Omental fat pad (tissue), 4 donors: ENCODE results near the gene CDKN1A. TPM values are rescaled to one million over a fixed set of nuclear protein-coding genes. Genes with fewer than 3 reads are reported as not detected.

Experiments
- ATAC-seq: fragments of 150-250 bp; one replicate; pipeline ENCODE4 v1.9.1; 2016; ENCODE audit warnings: mild to moderate bottlenecking, moderate library complexity; ENCODE audit not compliant: low FRiP score
- DNase-seq: peaks from one replicate; pipeline ENCODE4 v3.0.0-alpha.2; 2019; ENCODE audit warnings: low spot score
- CTCF ChIP-seq, 3 donors: fragments of 450-650 bp; IDR thresholded peaks; one replicate each; pipeline ENCODE4 v1.5.1; 2016 to 2017; ENCODE audit warnings: antibody characterized with exemption in 3 of 3, mild to moderate bottlenecking in 3 of 3, moderate library complexity in 2 of 3
- total RNA-seq, 4 donors: library from RNA; depleted of rRNA; stranded (reverse); fragments of >200 nt; gene quantifications; one replicate each; pipeline ENCODE4 v1.1.0, GENCODE V29; 2016

The CDKN1A gene
- total RNA-seq, 4 donors from 2014 or later, result 126 to 611 (median 261) TPM

GRCh38 chr6:36691612-36692011 lies 13.1 kb downstream of the CDKN1A start:
- no peak for TF ChIP-seq CTCF (IDR thresholded peaks at IDR 0.05)
- DNase-seq, result no peak
- no peak for ATAC-seq

GRCh38 chr6:36692220-36692619 lies 13.7 kb downstream of the CDKN1A start:
- ATAC-seq (no peak), DNase-seq (peak; percentile 19)
- TF ChIP-seq CTCF (IDR thresholded peaks at IDR 0.05), result no peak

- no peak for TF ChIP-seq CTCF (IDR thresholded peaks at IDR 0.05)
- ATAC-seq (no peak), DNase-seq (no peak)
Observed at GRCh38 chr6:36692861-36693702, 14.6 kb downstream of the CDKN1A start.

- no peak for TF ChIP-seq CTCF (IDR thresholded peaks at IDR 0.05)
- ATAC-seq (no peak), DNase-seq (no peak)
Observed at GRCh38 chr6:36694616-36695015, 16.1 kb downstream of the CDKN1A start.

GRCh38 chr6:36695414-36695813 lies 16.9 kb downstream of the CDKN1A start:
- no peak for TF ChIP-seq CTCF (IDR thresholded peaks at IDR 0.05)
- DNase-seq (no peak), ATAC-seq (no peak)

GRCh38 chr6:36697481-36697903 lies 19.0 kb downstream of the CDKN1A start, which contains the start of gene RAB44:
Gene RAB44 (plus strand): TSS chr6:36697826. CDS start chr6:36704236, 6,410 bp downstream.
- TF ChIP-seq CTCF (IDR thresholded peaks at IDR 0.05), result no peak
- ATAC-seq (no peak), DNase-seq (peak; percentile 16)

- no peak for TF ChIP-seq CTCF (IDR thresholded peaks at IDR 0.05)
- ATAC-seq (no peak), DNase-seq (peak; percentile 18)
Observed at GRCh38 chr6:36698196-36698595, 19.7 kb downstream of the CDKN1A start.
